Measurements from ENCODE around the gene MAGI1.

- no peak for TF ChIP-seq GATA2 (IDR thresholded peaks at IDR 0.05; ENCODE audit: low read depth, low read length)
- no peak for TF ChIP-seq GATA3 (IDR thresholded peaks at IDR 0.05; ENCODE audit: low read depth, low read length)
Measured at GRCh38 chr3:65339192-65339740, 699.5 kb downstream of the MAGI1 start.

Data from SH-SY5Y (cell line).